HUES48 (cell line): ENCODE data around the gene PDPR.
A peak's percentile ranks its signal among the peaks of the same experiment; 100 is the strongest.
"Not testable (repeated sequence)": the region's sequence is repeated elsewhere in the genome, so short reads cannot be mapped to it uniquely, and the experiment has no call there.

Experiments
- H3K27ac ChIP-seq: one replicate; pipeline ENCODE4 v1.7.0; 2013; ENCODE audit warnings: low read depth, low read length, inconsistent platforms
- H3K27me3 ChIP-seq: 2 replicates; pipeline ENCODE4 v1.6.1; 2013; ENCODE audit warnings: mild to moderate bottlenecking, low read length; ENCODE audit not compliant: control insufficient read depth, insufficient read depth
- H3K36me3 ChIP-seq: 2 replicates; pipeline ENCODE4 v1.6.1; 2013; ENCODE audit warnings: low read length; ENCODE audit not compliant: control insufficient read depth, insufficient read depth
- H3K4me1 ChIP-seq: 2 replicates; pipeline ENCODE4 v1.6.1; 2013; ENCODE audit warnings: mild to moderate bottlenecking, low read length; ENCODE audit not compliant: control insufficient read depth, insufficient read depth
- H3K4me3 ChIP-seq: 2 replicates; pipeline ENCODE4 v1.5.1; 2013; ENCODE audit warnings: mild to moderate bottlenecking, low read depth, low read length
- H3K9ac ChIP-seq: 2 replicates; pipeline ENCODE4 v1.6.1; 2013; ENCODE audit warnings: mild to moderate bottlenecking, low read depth, low read length, moderate library complexity
- H3K9me3 ChIP-seq: 2 replicates; pipeline ENCODE4 v1.6.1; 2013; ENCODE audit warnings: low read length; ENCODE audit not compliant: control insufficient read depth, insufficient read depth

Gene PDPR

GRCh38 chr16:70091104-70091503 lies 23.0 kb upstream of the PDPR start:
- not testable (repeated sequence) for H3K36me3 ChIP-seq, H3K9ac ChIP-seq, H3K27me3 ChIP-seq, H3K9me3 ChIP-seq, H3K27ac ChIP-seq, H3K4me3 ChIP-seq, H3K4me1 ChIP-seq

GRCh38 chr16:70094096-70094495 lies 20.0 kb upstream of the PDPR start:
- not testable (repeated sequence) for H3K27ac ChIP-seq, H3K27me3 ChIP-seq, H3K4me1 ChIP-seq, H3K9me3 ChIP-seq, H3K4me3 ChIP-seq, H3K9ac ChIP-seq, H3K36me3 ChIP-seq

GRCh38 chr16:70109583-70110279 lies 4.4 kb upstream of the PDPR start:
- not testable (repeated sequence) for H3K27me3 ChIP-seq, H3K4me3 ChIP-seq, H3K36me3 ChIP-seq, H3K27ac ChIP-seq, H3K9ac ChIP-seq, H3K4me1 ChIP-seq, H3K9me3 ChIP-seq

- H3K9ac ChIP-seq, H3K9me3 ChIP-seq, H3K4me3 ChIP-seq, H3K27me3 ChIP-seq, H3K4me1 ChIP-seq, H3K36me3 ChIP-seq, H3K27ac ChIP-seq: not testable (repeated sequence)
Observed at GRCh38 chr16:70112162-70112561, 2.0 kb upstream of the PDPR start.

- not testable (repeated sequence) for H3K9me3 ChIP-seq, H3K4me1 ChIP-seq, H3K36me3 ChIP-seq, H3K27me3 ChIP-seq
- Histone ChIP-seq H3K27ac (peak overlapping the region; percentile 35), H3K9ac (peak overlapping the region; percentile 40; the same call in 1 of the 2 replicates), H3K4me3 (peak overlapping the region; percentile 90)
Observed at GRCh38 chr16:70113599-70113981, 542 bp upstream of the PDPR start.

GRCh38 chr16:70118354-70118753 lies 4.2 kb downstream of the PDPR start:
- not testable (repeated sequence) for H3K27me3 ChIP-seq, H3K9me3 ChIP-seq, H3K9ac ChIP-seq, H3K4me1 ChIP-seq, H3K27ac ChIP-seq, H3K4me3 ChIP-seq
- peaks cover 26% of the 10 kb centered on the region for H3K36me3 ChIP-seq

- H3K9ac ChIP-seq, H3K4me1 ChIP-seq, H3K4me3 ChIP-seq, H3K9me3 ChIP-seq, H3K27me3 ChIP-seq, H3K27ac ChIP-seq: not testable (repeated sequence)
- peaks cover 30% of the 10 kb centered on the region for H3K36me3 ChIP-seq
Observed at GRCh38 chr16:70118776-70119175, 4.6 kb downstream of the PDPR start.

GRCh38 chr16:70120398-70120797 lies 6.3 kb downstream of the PDPR start:
- H3K4me3 ChIP-seq, H3K9me3 ChIP-seq, H3K9ac ChIP-seq, H3K27ac ChIP-seq, H3K27me3 ChIP-seq, H3K4me1 ChIP-seq: not testable (repeated sequence)
- peaks cover 37% of the 10 kb centered on the region for H3K36me3 ChIP-seq

- H3K9me3 ChIP-seq, H3K27me3 ChIP-seq, H3K27ac ChIP-seq, H3K9ac ChIP-seq, H3K4me1 ChIP-seq, H3K4me3 ChIP-seq: not testable (repeated sequence)
- peaks cover 63% of the 10 kb centered on the region for H3K36me3 ChIP-seq
Observed at GRCh38 chr16:70123822-70124221, 9.7 kb downstream of the PDPR start.

GRCh38 chr16:70126226-70126625 lies 12.1 kb downstream of the PDPR start:
- H3K9ac ChIP-seq, H3K4me1 ChIP-seq: not testable (repeated sequence)
- peaks cover 77% of the 10 kb centered on the region for H3K36me3 ChIP-seq

GRCh38 chr16:70127706-70128105 lies 13.6 kb downstream of the PDPR start:
- peaks cover 77% of the 10 kb centered on the region for H3K36me3 ChIP-seq

More at GRCh38 chr16:70126226-70126625, 12.1 kb downstream of the PDPR start:
- not testable (repeated sequence) for H3K9me3 ChIP-seq, H3K27ac ChIP-seq, H3K4me3 ChIP-seq, H3K27me3 ChIP-seq

GRCh38 chr16:70128844-70129243 lies 14.7 kb downstream of the PDPR start:
- peaks cover 78% of the 10 kb centered on the region for H3K36me3 ChIP-seq
- not testable (repeated sequence) for H3K4me1 ChIP-seq, H3K27ac ChIP-seq, H3K9me3 ChIP-seq, H3K27me3 ChIP-seq, H3K9ac ChIP-seq, H3K4me3 ChIP-seq

More at GRCh38 chr16:70127706-70128105, 13.6 kb downstream of the PDPR start:
- not testable (repeated sequence) for H3K4me1 ChIP-seq, H3K9me3 ChIP-seq, H3K4me3 ChIP-seq, H3K9ac ChIP-seq, H3K27me3 ChIP-seq, H3K27ac ChIP-seq
